Measurements from ENCODE around the gene AMBRA1.

Gene AMBRA1

GRCh38 chr11:46479601-46480000 is 114.2 kb downstream of the AMBRA1 start:
- no peak for DNase-seq (ENCODE audit: low read depth in 2 of 2)
- H3K4me3 ChIP-seq (replicated peaks in 1 of 2; ENCODE audit: low read depth in 2 of 2, low read length in 2 of 2) = no peak overlapping the region
- TF ChIP-seq CTCF (IDR thresholded peaks at IDR 0.05; ENCODE audit: low read depth, low read length) = no peak

GRCh38 chr11:46478196-46478595 is 115.6 kb downstream of the AMBRA1 start:
- no peak overlapping the region for H3K4me3 ChIP-seq (replicated peaks in 1 of 2; ENCODE audit: low read depth in 2 of 2, low read length in 2 of 2)
- no peak for DNase-seq (ENCODE audit: low read depth in 2 of 2)
- no peak for TF ChIP-seq CTCF (IDR thresholded peaks at IDR 0.05; ENCODE audit: low read depth, low read length)

GRCh38 chr11:46477136-46477535 is 116.7 kb downstream of the AMBRA1 start:
- no peak for DNase-seq (ENCODE audit: low read depth in 2 of 2)
- H3K4me3 ChIP-seq (replicated peaks in 1 of 2; ENCODE audit: low read depth in 2 of 2, low read length in 2 of 2) = no peak overlapping the region
- no peak for TF ChIP-seq CTCF (IDR thresholded peaks at IDR 0.05; ENCODE audit: low read depth, low read length)

GRCh38 chr11:46475926-46476545 is 117.8 kb downstream of the AMBRA1 start:
- H3K4me3 ChIP-seq (replicated peaks in 1 of 2; ENCODE audit: low read depth in 2 of 2, low read length in 2 of 2) = no peak overlapping the region
- DNase-seq (ENCODE audit: low read depth in 2 of 2) = no peak
- no peak for TF ChIP-seq CTCF (IDR thresholded peaks at IDR 0.05; ENCODE audit: low read depth, low read length)

GRCh38 chr11:46475051-46475925 is 118.5 kb downstream of the AMBRA1 start:
- no peak for DNase-seq (ENCODE audit: low read depth in 2 of 2)
- H3K4me3 ChIP-seq (replicated peaks in 1 of 2; ENCODE audit: low read depth in 2 of 2, low read length in 2 of 2) = no peak overlapping the region
- no peak for TF ChIP-seq CTCF (IDR thresholded peaks at IDR 0.05; ENCODE audit: low read depth, low read length)

- no peak for TF ChIP-seq CTCF (IDR thresholded peaks at IDR 0.05; ENCODE audit: low read depth, low read length)
- no peak for DNase-seq (ENCODE audit: low read depth in 2 of 2)
- no peak overlapping the region for H3K4me3 ChIP-seq (replicated peaks in 1 of 2; ENCODE audit: low read depth in 2 of 2, low read length in 2 of 2)
Observed at GRCh38 chr11:46472662-46472994, 121.2 kb downstream of the AMBRA1 start.
